ENCODE data around the gene SEMA5A.

The SEMA5A gene

GRCh38 chr5:9325549-9325948 is 220.3 kb downstream of the SEMA5A start:
- no peak for TF ChIP-seq POLR2AphosphoS5 (IDR thresholded peaks at IDR 0.05; ENCODE audit: low read depth, low read length)

- no peak for TF ChIP-seq FOXP2 (optimal IDR thresholded peaks at IDR 0.05; ENCODE audit: borderline replicate concordance, extremely low read depth, extremely low read length, insufficient read depth)
- TF ChIP-seq, protein P1, sequence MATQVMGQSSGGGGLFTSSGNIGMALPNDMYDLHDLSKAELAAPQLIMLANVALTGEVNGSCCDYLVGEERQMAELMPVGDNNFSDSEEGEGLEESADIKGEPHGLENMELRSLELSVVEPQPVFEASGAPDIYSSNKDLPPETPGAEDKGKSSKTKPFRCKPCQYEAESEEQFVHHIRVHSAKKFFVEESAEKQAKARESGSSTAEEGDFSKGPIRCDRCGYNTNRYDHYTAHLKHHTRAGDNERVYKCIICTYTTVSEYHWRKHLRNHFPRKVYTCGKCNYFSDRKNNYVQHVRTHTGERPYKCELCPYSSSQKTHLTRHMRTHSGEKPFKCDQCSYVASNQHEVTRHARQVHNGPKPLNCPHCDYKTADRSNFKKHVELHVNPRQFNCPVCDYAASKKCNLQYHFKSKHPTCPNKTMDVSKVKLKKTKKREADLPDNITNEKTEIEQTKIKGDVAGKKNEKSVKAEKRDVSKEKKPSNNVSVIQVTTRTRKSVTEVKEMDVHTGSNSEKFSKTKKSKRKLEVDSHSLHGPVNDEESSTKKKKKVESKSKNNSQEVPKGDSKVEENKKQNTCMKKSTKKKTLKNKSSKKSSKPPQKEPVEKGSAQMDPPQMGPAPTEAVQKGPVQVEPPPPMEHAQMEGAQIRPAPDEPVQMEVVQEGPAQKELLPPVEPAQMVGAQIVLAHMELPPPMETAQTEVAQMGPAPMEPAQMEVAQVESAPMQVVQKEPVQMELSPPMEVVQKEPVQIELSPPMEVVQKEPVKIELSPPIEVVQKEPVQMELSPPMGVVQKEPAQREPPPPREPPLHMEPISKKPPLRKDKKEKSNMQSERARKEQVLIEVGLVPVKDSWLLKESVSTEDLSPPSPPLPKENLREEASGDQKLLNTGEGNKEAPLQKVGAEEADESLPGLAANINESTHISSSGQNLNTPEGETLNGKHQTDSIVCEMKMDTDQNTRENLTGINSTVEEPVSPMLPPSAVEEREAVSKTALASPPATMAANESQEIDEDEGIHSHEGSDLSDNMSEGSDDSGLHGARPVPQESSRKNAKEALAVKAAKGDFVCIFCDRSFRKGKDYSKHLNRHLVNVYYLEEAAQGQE (IDR thresholded peaks at IDR 0.05; ENCODE audit: insufficient read depth in 1 of 2, low read depth in 2 of 2, low read length in 2 of 2): no peak
- TF ChIP-seq SIN3A (IDR thresholded peaks at IDR 0.05; ENCODE audit: borderline replicate concordance, insufficient read depth, low read length): no peak
- TF ChIP-seq POLR2AphosphoS5 (IDR thresholded peaks at IDR 0.05; ENCODE audit: low read depth, low read length): no peak
- no peak for TF ChIP-seq TAF1 (IDR thresholded peaks at IDR 0.05; ENCODE audit: borderline replicate concordance, insufficient read depth, low read length)
Observed at GRCh38 chr5:9324348-9325077, 221.4 kb downstream of the SEMA5A start.

DNA sequence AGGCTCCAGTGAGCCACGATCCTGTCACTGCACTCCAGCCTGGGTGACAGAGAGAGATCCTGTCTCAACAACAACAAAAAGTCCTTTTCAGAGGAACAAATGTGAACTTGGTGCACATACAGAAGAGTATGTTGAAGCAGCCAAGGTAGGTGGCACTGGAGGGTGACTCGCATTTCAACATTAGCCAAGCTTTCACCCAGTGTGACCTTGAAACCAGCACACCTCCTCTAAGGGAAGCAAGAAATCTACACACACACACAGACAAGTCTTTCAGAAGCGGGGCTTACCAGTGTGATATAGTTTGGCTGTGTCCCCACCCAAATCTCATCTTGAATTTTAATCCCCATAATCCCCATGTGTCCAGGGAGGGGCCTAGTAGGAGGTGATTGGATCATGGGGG is 225.2 kb downstream of the SEMA5A start:
- no peak for TF ChIP-seq POLR2AphosphoS5 (IDR thresholded peaks at IDR 0.05; ENCODE audit: low read depth, low read length)
- TF ChIP-seq, protein P1 (IDR thresholded peaks at IDR 0.05; ENCODE audit: insufficient read depth in 1 of 2, low read depth in 2 of 2, low read length in 2 of 2): no peak
- TF ChIP-seq FOXP2 (optimal IDR thresholded peaks at IDR 0.05; ENCODE audit: borderline replicate concordance, extremely low read depth, extremely low read length, insufficient read depth): no peak
- no peak for TF ChIP-seq SIN3A (IDR thresholded peaks at IDR 0.05; ENCODE audit: borderline replicate concordance, insufficient read depth, low read length)
- no peak for TF ChIP-seq TAF1 (IDR thresholded peaks at IDR 0.05; ENCODE audit: borderline replicate concordance, insufficient read depth, low read length)

DNA sequence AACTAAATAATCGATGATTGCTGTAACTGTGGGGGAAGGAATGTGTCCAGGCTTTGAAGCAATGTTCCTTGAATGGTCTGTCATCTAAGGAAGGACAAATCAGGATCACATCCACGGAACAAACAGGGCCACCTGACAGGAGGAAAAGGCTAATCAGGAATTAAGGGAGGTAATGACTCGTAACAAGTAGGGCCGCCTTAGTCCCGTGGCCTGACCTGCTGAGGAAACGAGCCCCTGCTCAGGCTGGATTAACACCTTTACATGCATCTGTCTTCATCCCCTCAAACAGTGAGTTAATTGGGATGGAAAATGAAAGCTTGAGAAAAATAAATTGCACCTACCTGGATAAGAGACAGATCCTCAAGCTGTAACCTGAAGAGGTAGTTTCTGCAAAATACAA is 227.8 kb downstream of the SEMA5A start:
- TF ChIP-seq, protein P1 (IDR thresholded peaks at IDR 0.05; ENCODE audit: insufficient read depth in 1 of 2, low read depth in 2 of 2, low read length in 2 of 2): no peak
- TF ChIP-seq POLR2AphosphoS5 (IDR thresholded peaks at IDR 0.05; ENCODE audit: low read depth, low read length) (no peak), SIN3A (IDR thresholded peaks at IDR 0.05; ENCODE audit: borderline replicate concordance, insufficient read depth, low read length) (no peak), FOXP2 (optimal IDR thresholded peaks at IDR 0.05; ENCODE audit: borderline replicate concordance, extremely low read depth, extremely low read length, insufficient read depth) (no peak)

DNA sequence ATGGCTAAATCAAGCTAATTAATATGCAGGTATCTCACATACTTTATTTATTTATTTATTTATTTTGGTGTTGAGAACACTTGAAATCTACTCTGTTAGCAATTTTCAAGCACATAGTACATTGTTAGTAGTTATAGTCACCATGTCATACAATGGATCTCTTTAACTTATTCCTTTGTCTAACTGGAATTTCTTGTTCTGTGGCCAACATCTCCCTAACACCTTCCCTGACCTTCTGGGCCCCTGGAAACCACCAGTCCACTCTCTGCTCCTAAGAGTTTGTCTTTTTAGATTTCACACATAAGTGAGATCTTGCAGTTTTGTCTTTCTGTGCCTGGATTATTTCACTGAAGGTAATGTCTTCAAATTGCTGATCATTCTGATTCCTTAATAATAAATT is 229.1 kb downstream of the SEMA5A start:
- no peak for TF ChIP-seq SIN3A (IDR thresholded peaks at IDR 0.05; ENCODE audit: borderline replicate concordance, insufficient read depth, low read length)
- TF ChIP-seq TAF1 (IDR thresholded peaks at IDR 0.05; ENCODE audit: borderline replicate concordance, insufficient read depth, low read length): no peak
- TF ChIP-seq, protein P1 (IDR thresholded peaks at IDR 0.05; ENCODE audit: insufficient read depth in 1 of 2, low read depth in 2 of 2, low read length in 2 of 2): no peak
- no peak for TF ChIP-seq FOXP2 (optimal IDR thresholded peaks at IDR 0.05; ENCODE audit: borderline replicate concordance, extremely low read depth, extremely low read length, insufficient read depth)
- TF ChIP-seq POLR2AphosphoS5 (IDR thresholded peaks at IDR 0.05; ENCODE audit: low read depth, low read length): no peak
